Hypothalamus (tissue), 51 donors: Measurements from ENCODE around the gene CALML3.

Source experiments
- DNase-seq, 51 donors: peaks; one replicate each; lab custom pipeline; 2025; lab: John Stamatoyannopoulos, UW

Gene CALML3

GRCh38 chr10:5522913-5523560, 1.7 kb upstream of the CALML3 start:
- DNase-seq: no peak

GRCh38 chr10:5523796-5524574, 776 bp upstream of the CALML3 start:
- no peak for DNase-seq

GRCh38 chr10:5525561-5526341, 990 bp downstream of the CALML3 start:
- peak in 1 of 51 donors; percentile 8 for DNase-seq

GRCh38 chr10:5526691-5527331, 2.0 kb downstream of the CALML3 start:
- DNase-seq: no peak

GRCh38 chr10:5527332-5528200, 2.8 kb downstream of the CALML3 start:
- DNase-seq: no peak

- DNase-seq: no peak
Measured at GRCh38 chr10:5528989-5529701, 4.4 kb downstream of the CALML3 start.

GRCh38 chr10:5529702-5530411, 5.1 kb downstream of the CALML3 start:
- no peak for DNase-seq

GRCh38 chr10:5530412-5530806, 5.6 kb downstream of the CALML3 start:
- no peak for DNase-seq

GRCh38 chr10:5530846-5531557, 6.2 kb downstream of the CALML3 start:
- no peak for DNase-seq

GRCh38 chr10:5531558-5532306, 7.0 kb downstream of the CALML3 start:
- DNase-seq: no peak

GRCh38 chr10:5532307-5532605, 7.5 kb downstream of the CALML3 start:
- no peak for DNase-seq

GRCh38 chr10:5532618-5533097, 7.9 kb downstream of the CALML3 start:
- no peak for DNase-seq

GRCh38 chr10:5533098-5533731, 8.5 kb downstream of the CALML3 start:
- no peak for DNase-seq

GRCh38 chr10:5534051-5534821, 9.5 kb downstream of the CALML3 start:
- no peak for DNase-seq

- no peak for DNase-seq
Measured at GRCh38 chr10:5534880-5535856, 10.4 kb downstream of the CALML3 start.
